Neural cell (in vitro differentiated cells): ENCODE measurements around the gene FGA. TPM values are rescaled to one million over a fixed set of nuclear protein-coding genes. Genes with fewer than 3 reads are reported as not detected.

Experiments used
- H2AFZ ChIP-seq: fragments of 200-600, 300-800 bp; sonication (generic), shearing (Covaris generic); 2 replicates; pipeline ENCODE4 v1.6.0; 2014; ENCODE audit warnings: low read depth, mild to moderate bottlenecking, antibody characterized with exemption, low read length, moderate library complexity
- H3F3A ChIP-seq: fragments of 200-600 bp; shearing (Covaris generic); 2 replicates; pipeline ENCODE4 v1.6.1; 2016; ENCODE audit warnings: mild to moderate bottlenecking, moderate library complexity, mixed read lengths, antibody characterized with exemption, low read length; ENCODE audit not compliant: insufficient read depth, poor library complexity, severe bottlenecking
- H3K27ac ChIP-seq: fragments of 200-600, 300-800 bp; sonication (generic), shearing (Covaris generic); 2 replicates; pipeline ENCODE4 v1.5.1; 2014; ENCODE audit warnings: mild to moderate bottlenecking, low read length, moderate library complexity
- H3K27me3 ChIP-seq: fragments of 300-800, 200-600 bp; sonication (generic), shearing (Covaris generic); 2 replicates; pipeline ENCODE4 v1.6.0; 2014; ENCODE audit warnings: mild to moderate bottlenecking, low read depth, low read length, moderate library complexity; ENCODE audit not compliant: insufficient read depth
- H3K36me3 ChIP-seq: fragments of 300-800, 200-600 bp; sonication (generic), shearing (Covaris generic); 2 replicates; pipeline ENCODE4 v1.5.1; 2014; ENCODE audit warnings: mild to moderate bottlenecking, antibody characterized with exemption, low read length, moderate library complexity; ENCODE audit not compliant: insufficient read depth
- H3K4me2 ChIP-seq: fragments of 300-800, 200-600 bp; sonication (generic), shearing (Covaris generic); 2 replicates; pipeline ENCODE4 v1.6.0; 2014; ENCODE audit warnings: mild to moderate bottlenecking, low read length
- H3K4me3 ChIP-seq: fragments of 300-800, 200-600 bp; sonication (generic), shearing (Covaris generic); 2 replicates; pipeline ENCODE4 v1.5.1; 2014; ENCODE audit warnings: mild to moderate bottlenecking, low read length, moderate library complexity
- H3K79me2 ChIP-seq: fragments of 200-600 bp; shearing (Covaris generic); replicated peaks from 2 replicates; pipeline ENCODE4 v1.6.0; 2014; ENCODE audit warnings: mild to moderate bottlenecking, low read length, moderate library complexity; ENCODE audit not compliant: insufficient read depth
- H3K9ac ChIP-seq: fragments of 300-800, 200-600 bp; sonication (generic), shearing (Covaris generic); 2 replicates; pipeline ENCODE4 v1.6.1; 2016; ENCODE audit warnings: mild to moderate bottlenecking, low read length, mixed read lengths
- H3K9me2 ChIP-seq: fragments of 200-600 bp; shearing (Covaris generic); 2 replicates; pipeline ENCODE4 v1.6.1; 2016; ENCODE audit warnings: mild to moderate bottlenecking, low read length, mixed read lengths; ENCODE audit not compliant: insufficient read depth
- H3K9me3 ChIP-seq: fragments of 200-600, 300-800 bp; sonication (generic), shearing (Covaris generic); 2 replicates; pipeline ENCODE4 v1.6.1; 2016; ENCODE audit warnings: mild to moderate bottlenecking, mixed run types, low read length, moderate library complexity, mixed read lengths
- H4K20me1 ChIP-seq: fragments of 200-600 bp; shearing (Covaris generic); 2 replicates; pipeline ENCODE4 v1.6.1; 2016; ENCODE audit warnings: mild to moderate bottlenecking, mixed run types; ENCODE audit not compliant: insufficient read depth
- CTCF ChIP-seq: fragments of 450-650 bp; IDR thresholded peaks from 2 replicates; pipeline ENCODE4 v1.5.1; 2014; ENCODE audit warnings: antibody characterized with exemption, mild to moderate bottlenecking, moderate library complexity; ENCODE audit not compliant: poor library complexity, severe bottlenecking
- EP300 ChIP-seq: fragments of 450-650 bp; conservative IDR thresholded peaks from 2 replicates; pipeline ENCODE4 v1.6.1; 2014; ENCODE audit warnings: antibody characterized with exemption, mild to moderate bottlenecking, moderate library complexity; ENCODE audit not compliant: poor library complexity, severe bottlenecking
- EZH2 ChIP-seq: fragments of 200-600, 300-800 bp; shearing (Covaris generic), sonication (generic); IDR thresholded peaks from 2 replicates; pipeline ENCODE4 v1.6.1; 2014; ENCODE audit warnings: antibody characterized with exemption, low read length, borderline replicate concordance, mild to moderate bottlenecking; ENCODE audit not compliant: insufficient read depth, poor library complexity, severe bottlenecking
- MXI1 ChIP-seq: fragments of 450-650 bp; conservative IDR thresholded peaks from 2 replicates; pipeline ENCODE4 v1.6.1; 2014; ENCODE audit warnings: antibody characterized with exemption, mild to moderate bottlenecking; ENCODE audit not compliant: poor library complexity, severe bottlenecking
- POLR2AphosphoS5 ChIP-seq: IDR thresholded peaks from 2 replicates; pipeline ENCODE4 v1.6.1; 2012
- RAD21 ChIP-seq: fragments of 450-650 bp; conservative IDR thresholded peaks from 2 replicates; pipeline ENCODE4 v1.6.1; 2014; ENCODE audit warnings: antibody characterized with exemption, mild to moderate bottlenecking, moderate library complexity
- REST ChIP-seq: IDR thresholded peaks from 2 replicates; pipeline ENCODE4 v1.6.1; 2012; ENCODE audit warnings: borderline replicate concordance
- SMC3 ChIP-seq: fragments of 450-650 bp; conservative IDR thresholded peaks from 2 replicates; pipeline ENCODE4 v1.6.1; 2014; ENCODE audit warnings: antibody characterized with exemption, mild to moderate bottlenecking, moderate library complexity; ENCODE audit not compliant: poor library complexity
- TAF1 ChIP-seq: IDR thresholded peaks from 2 replicates; pipeline ENCODE4 v1.6.1; 2012; ENCODE audit warnings: low read depth
- polyA plus RNA-seq: library from polyadenylated mRNA; depleted of rRNA; stranded (reverse); fragments of >200 nt; gene quantifications from 2 replicates; pipeline ENCODE4 v1.2.3, GENCODE V29; 2014

Gene FGA
- polyA plus RNA-seq, 1 donor from 2014 or later = not detected

GRCh38 chr4:154593868-154594267, 3.3 kb upstream of the FGA start:
- no peaks in the 10 kb centered on the region for H3K9me3 ChIP-seq
- no peaks in the 10 kb centered on the region for H3K79me2 ChIP-seq
- no peak overlapping the region for H3K27ac ChIP-seq
- H3F3A ChIP-seq = no peaks in the 10 kb centered on the region
- no peaks in the 10 kb centered on the region for H3K9me2 ChIP-seq
- no peaks in the 10 kb centered on the region for H3K27me3 ChIP-seq
- no peaks in the 10 kb centered on the region for H4K20me1 ChIP-seq
- no peak overlapping the region for H3K9ac ChIP-seq
- no peak overlapping the region for H2AFZ ChIP-seq
- H3K4me3 ChIP-seq = no peak overlapping the region
- TF ChIP-seq REST (no peak), EP300 (no peak), CTCF (no peak), TAF1 (no peak), POLR2AphosphoS5 (no peak), EZH2 (no peak)
- no peak overlapping the region for H3K4me2 ChIP-seq
- no peaks in the 10 kb centered on the region for H3K36me3 ChIP-seq

- TF ChIP-seq SMC3 = no peak
- TF ChIP-seq MXI1 = no peak
- no peak for TF ChIP-seq RAD21
- TF ChIP-seq CTCF = no peak
- TF ChIP-seq EZH2 = no peak
- no peak for TF ChIP-seq REST
- no peak for TF ChIP-seq TAF1
- no peak for TF ChIP-seq EP300
- no peak for TF ChIP-seq POLR2AphosphoS5
- Histone ChIP-seq H3K9me3 (no peaks in the 10 kb centered on the region), H3K4me2 (no peak overlapping the region), H3K9ac (no peak overlapping the region), H4K20me1 (no peaks in the 10 kb centered on the region), H3K27ac (no peak overlapping the region), H3F3A (no peaks in the 10 kb centered on the region), H3K27me3 (no peaks in the 10 kb centered on the region), H3K4me3 (no peak overlapping the region), H3K9me2 (no peaks in the 10 kb centered on the region), H3K36me3 (no peaks in the 10 kb centered on the region), H2AFZ (no peak overlapping the region), H3K79me2 (no peaks in the 10 kb centered on the region)
Measured at GRCh38 chr4:154591890-154592289, 1.3 kb upstream of the FGA start.
